Stimulated activated naive B cell treated with anti-CD40 and anti-IgM and Interleukin-4, amounts not matched to agents 10 μg/mL and 1 μg/mL and 100 μg/mL, for 72 hours (primary cell): ENCODE results near the gene ZNF263.

Experiments
- ATAC-seq, 2 donors: fragments of 150-1000 bp; cut with Tn5 transposase; replicated peaks; 2 replicates each; pipeline ENCODE4 v1.10.0; 2021; ENCODE audit warnings: moderate library complexity in 1 of 2
- DNase-seq: peaks from one replicate; pipeline ENCODE4 v3.0.0; 2021
- H3K27ac Mint-ChIP-seq: one replicate; pipeline ENCODE4 v1.8.0; 2022; ENCODE audit warnings: mild to moderate bottlenecking, mixed read lengths
- H3K27me3 Mint-ChIP-seq, 2 donors: one replicate each; pipeline ENCODE4 v1.8.0; 2022; ENCODE audit warnings: mixed read lengths in 2 of 2
- H3K36me3 Mint-ChIP-seq, 2 donors: one replicate each; pipeline ENCODE4 v1.8.0; 2022; ENCODE audit warnings: mixed read lengths in 2 of 2, mild to moderate bottlenecking in 1 of 2
- H3K4me1 Mint-ChIP-seq, 2 donors: one replicate each; pipeline ENCODE4 v1.8.0; 2022; ENCODE audit warnings: mixed read lengths in 2 of 2, mild to moderate bottlenecking in 1 of 2
- H3K4me3 Mint-ChIP-seq, 2 donors: one replicate each; pipeline ENCODE4 v1.8.0; 2022; ENCODE audit warnings: mild to moderate bottlenecking in 2 of 2, mixed read lengths in 2 of 2, moderate library complexity in 1 of 2
- H3K9me3 Mint-ChIP-seq, 2 donors: one replicate each; pipeline ENCODE4 v1.8.0; 2022; ENCODE audit warnings: mixed read lengths in 2 of 2, mild to moderate bottlenecking in 1 of 2

ZNF263 gene

GRCh38 chr16:3321816-3322215 lies 38.5 kb downstream of the ZNF263 start:
- DNase-seq, result no peak
- Mint-ChIP-seq H3K27me3 (no peaks in the 10 kb centered on the region), H3K4me3 (no peak overlapping the region), H3K27ac (no peak overlapping the region), H3K36me3 (peaks cover 58 to 62% of the 10 kb centered on the region in 2 donors), H3K4me1 (no peaks in the 10 kb centered on the region), H3K9me3 (peaks cover 33 to 35% of the 10 kb centered on the region in 2 donors)
- no peak for ATAC-seq

- DNase-seq (no peak), ATAC-seq (no peak)
- Mint-ChIP-seq H3K9me3 (peaks cover 10 to 20% of the 10 kb centered on the region in 2 donors), H3K4me3 (no peak overlapping the region), H3K27me3 (no peaks in the 10 kb centered on the region), H3K27ac (no peak overlapping the region), H3K4me1 (peaks cover 0 to 2% of the 10 kb centered on the region in 2 donors), H3K36me3 (peaks cover 25 to 37% of the 10 kb centered on the region in 2 donors)
Observed at GRCh38 chr16:3327514-3327913, 44.2 kb downstream of the ZNF263 start.

GRCh38 chr16:3328104-3328503 lies 44.8 kb downstream of the ZNF263 start:
- ATAC-seq (no peak), DNase-seq (no peak)
- Mint-ChIP-seq H3K9me3 (peaks cover 10 to 16% of the 10 kb centered on the region in 2 donors), H3K27me3 (no peaks in the 10 kb centered on the region), H3K36me3 (peaks cover 22 to 34% of the 10 kb centered on the region in 2 donors), H3K4me1 (peaks cover 0 to 2% of the 10 kb centered on the region in 2 donors), H3K27ac (no peak overlapping the region), H3K4me3 (no peak overlapping the region)

- no peak overlapping the region for H3K4me3 Mint-ChIP-seq
- ATAC-seq, result no peak
- peaks cover 10 to 16% of the 10 kb centered on the region in 2 donors for H3K9me3 Mint-ChIP-seq
- H3K27me3 Mint-ChIP-seq, result no peaks in the 10 kb centered on the region
- no peak overlapping the region for H3K27ac Mint-ChIP-seq
- peaks cover 0 to 2% of the 10 kb centered on the region in 2 donors for H3K4me1 Mint-ChIP-seq
- peaks cover 20 to 32% of the 10 kb centered on the region in 2 donors for H3K36me3 Mint-ChIP-seq
- DNase-seq, result no peak
Observed at GRCh38 chr16:3328643-3329042, 45.4 kb downstream of the ZNF263 start.
